Measurements from ENCODE around the gene TRIM14.

TRIM14 gene

GRCh38 chr9:98107926-98108325 is 11.1 kb downstream of the TRIM14 start:
- H3K9me3 Mint-ChIP-seq, result peaks cover 6% of the 10 kb centered on the region
- no peak for TF ChIP-seq CTCF (IDR thresholded peaks at IDR 0.05)
- H3K4me3 Mint-ChIP-seq, result no peak overlapping the region
- no peaks in the 10 kb centered on the region for H3K27me3 Mint-ChIP-seq (ENCODE audit: low read depth, poor library complexity)
- H3K27ac Mint-ChIP-seq, result no peak overlapping the region
- no peak for DNase-seq
- H3K36me3 Mint-ChIP-seq (ENCODE audit: low read depth), result no peaks in the 10 kb centered on the region
- no peaks in the 10 kb centered on the region for H3K4me1 Mint-ChIP-seq

- TF ChIP-seq CTCF (IDR thresholded peaks at IDR 0.05), result no peak
- peaks cover 6% of the 10 kb centered on the region for H3K9me3 Mint-ChIP-seq
- no peak overlapping the region for H3K27ac Mint-ChIP-seq
- no peak for DNase-seq
- H3K4me1 Mint-ChIP-seq, result peaks cover 8% of the 10 kb centered on the region
- H3K27me3 Mint-ChIP-seq (ENCODE audit: low read depth, poor library complexity), result no peaks in the 10 kb centered on the region
- H3K36me3 Mint-ChIP-seq (ENCODE audit: low read depth), result no peaks in the 10 kb centered on the region
- no peak overlapping the region for H3K4me3 Mint-ChIP-seq
These were observed 14.0 kb downstream of the TRIM14 start for GRCh38 chr9:98105006-98105405.

- no peak for TF ChIP-seq CTCF (IDR thresholded peaks at IDR 0.05)
- no peak overlapping the region for H3K4me3 Mint-ChIP-seq
- H3K27ac Mint-ChIP-seq, result no peak overlapping the region
- H3K9me3 Mint-ChIP-seq, result peaks cover 6% of the 10 kb centered on the region
- no peak for DNase-seq
- H3K36me3 Mint-ChIP-seq (ENCODE audit: low read depth), result no peaks in the 10 kb centered on the region
- no peaks in the 10 kb centered on the region for H3K27me3 Mint-ChIP-seq (ENCODE audit: low read depth, poor library complexity)
- peaks cover 8% of the 10 kb centered on the region for H3K4me1 Mint-ChIP-seq
These were observed 14.6 kb downstream of the TRIM14 start for GRCh38 chr9:98104445-98104881.

GRCh38 chr9:98101868-98102273 is 17.2 kb downstream of the TRIM14 start:
- Mint-ChIP-seq H3K9me3 (peaks cover 5% of the 10 kb centered on the region), H3K4me1 (peaks cover 8% of the 10 kb centered on the region), H3K4me3 (no peak overlapping the region), H3K36me3 (ENCODE audit: low read depth) (no peaks in the 10 kb centered on the region), H3K27me3 (ENCODE audit: low read depth, poor library complexity) (peaks cover 7% of the 10 kb centered on the region), H3K27ac (no peak overlapping the region)
- no peak for DNase-seq
- TF ChIP-seq CTCF (IDR thresholded peaks at IDR 0.05), result no peak

- Mint-ChIP-seq H3K36me3 (ENCODE audit: low read depth) (no peaks in the 10 kb centered on the region), H3K9me3 (peaks cover 3% of the 10 kb centered on the region), H3K27ac (no peak overlapping the region), H3K4me1 (peaks cover 8% of the 10 kb centered on the region), H3K27me3 (ENCODE audit: low read depth, poor library complexity) (peaks cover 9% of the 10 kb centered on the region), H3K4me3 (no peak overlapping the region)
- DNase-seq, result no peak
- no peak for TF ChIP-seq CTCF (IDR thresholded peaks at IDR 0.05)
These were observed 17.6 kb downstream of the TRIM14 start for GRCh38 chr9:98101416-98101815.

- Mint-ChIP-seq H3K27ac (no peak overlapping the region), H3K36me3 (ENCODE audit: low read depth) (no peaks in the 10 kb centered on the region)
These were observed 18.6 kb downstream of the TRIM14 start for GRCh38 chr9:98100456-98100855.

More at GRCh38 chr9:98100456-98100855, 18.6 kb downstream of the TRIM14 start:
- DNase-seq, result no peak
- peaks cover 1% of the 10 kb centered on the region for H3K9me3 Mint-ChIP-seq
- H3K27me3 Mint-ChIP-seq (ENCODE audit: low read depth, poor library complexity), result peaks cover 9% of the 10 kb centered on the region
- no peak for TF ChIP-seq CTCF (IDR thresholded peaks at IDR 0.05)
- H3K4me1 Mint-ChIP-seq, result peaks cover 8% of the 10 kb centered on the region
- no peak overlapping the region for H3K4me3 Mint-ChIP-seq
